Neural crest cell (in vitro differentiated cells): ENCODE results near the gene SGSH. TPM values are rescaled to one million over a fixed set of nuclear protein-coding genes. Genes with fewer than 3 reads are reported as not detected.
A peak's percentile ranks its signal among the peaks of the same experiment; 100 is the strongest.

Source experiments
- DNase-seq: peaks from one replicate; pipeline ENCODE4 v3.0.0; 2021; ENCODE audit warnings: low read depth, mixed read lengths, low spot score
- H3K27ac Mint-ChIP-seq: one replicate; pipeline ENCODE4 v1.8.0; 2021; ENCODE audit warnings: mild to moderate bottlenecking, mixed read lengths; ENCODE audit not compliant: unreplicated experiment
- H3K27me3 Mint-ChIP-seq: 2 replicates; pipeline ENCODE4 v1.8.0; 2021; ENCODE audit warnings: low read depth, mild to moderate bottlenecking, mixed read lengths
- H3K36me3 Mint-ChIP-seq: 2 replicates; pipeline ENCODE4 v1.8.0; 2021; ENCODE audit warnings: low read depth, mild to moderate bottlenecking, mixed read lengths
- H3K4me1 Mint-ChIP-seq: 2 replicates; pipeline ENCODE4 v1.8.0; 2021; ENCODE audit warnings: mixed read lengths
- H3K4me3 Mint-ChIP-seq: one replicate; pipeline ENCODE4 v1.8.0; 2021; ENCODE audit warnings: mild to moderate bottlenecking, mixed read lengths
- H3K9me3 Mint-ChIP-seq: 2 replicates; pipeline ENCODE4 v1.8.0; 2021; ENCODE audit warnings: mixed read lengths
- total RNA-seq: library from RNA; stranded (reverse); gene quantifications from 2 replicates; pipeline ENCODE4 v1.2.1, GENCODE V29; 2021
- TF ChIP-seq, protein P1 (sequence below): fragments of 200-600 bp; sonication (generic); conservative IDR thresholded peaks from 2 replicates; pipeline ENCODE4 v1.5.0; 2021; ENCODE audit warnings: antibody characterized with exemption, mild to moderate bottlenecking

The SGSH gene
- total RNA-seq, 1 donor from 2014 or later: 32.8 TPM

- no peaks in the 10 kb centered on the region for H3K9me3 Mint-ChIP-seq
- H3K4me3 Mint-ChIP-seq: peak overlapping the region; percentile 92
- peaks cover 20% of the 10 kb centered on the region for H3K4me1 Mint-ChIP-seq
- TF ChIP-seq, protein P1, sequence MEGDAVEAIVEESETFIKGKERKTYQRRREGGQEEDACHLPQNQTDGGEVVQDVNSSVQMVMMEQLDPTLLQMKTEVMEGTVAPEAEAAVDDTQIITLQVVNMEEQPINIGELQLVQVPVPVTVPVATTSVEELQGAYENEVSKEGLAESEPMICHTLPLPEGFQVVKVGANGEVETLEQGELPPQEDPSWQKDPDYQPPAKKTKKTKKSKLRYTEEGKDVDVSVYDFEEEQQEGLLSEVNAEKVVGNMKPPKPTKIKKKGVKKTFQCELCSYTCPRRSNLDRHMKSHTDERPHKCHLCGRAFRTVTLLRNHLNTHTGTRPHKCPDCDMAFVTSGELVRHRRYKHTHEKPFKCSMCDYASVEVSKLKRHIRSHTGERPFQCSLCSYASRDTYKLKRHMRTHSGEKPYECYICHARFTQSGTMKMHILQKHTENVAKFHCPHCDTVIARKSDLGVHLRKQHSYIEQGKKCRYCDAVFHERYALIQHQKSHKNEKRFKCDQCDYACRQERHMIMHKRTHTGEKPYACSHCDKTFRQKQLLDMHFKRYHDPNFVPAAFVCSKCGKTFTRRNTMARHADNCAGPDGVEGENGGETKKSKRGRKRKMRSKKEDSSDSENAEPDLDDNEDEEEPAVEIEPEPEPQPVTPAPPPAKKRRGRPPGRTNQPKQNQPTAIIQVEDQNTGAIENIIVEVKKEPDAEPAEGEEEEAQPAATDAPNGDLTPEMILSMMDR: no peak
- no peak for DNase-seq
- no peaks in the 10 kb centered on the region for H3K27me3 Mint-ChIP-seq
- H3K36me3 Mint-ChIP-seq: peaks cover 6% of the 10 kb centered on the region
- H3K27ac Mint-ChIP-seq: peak overlapping the region; percentile 95
Measured at GRCh38 chr17:80219013-80219762, 945 bp downstream of the SGSH start.

DNA sequence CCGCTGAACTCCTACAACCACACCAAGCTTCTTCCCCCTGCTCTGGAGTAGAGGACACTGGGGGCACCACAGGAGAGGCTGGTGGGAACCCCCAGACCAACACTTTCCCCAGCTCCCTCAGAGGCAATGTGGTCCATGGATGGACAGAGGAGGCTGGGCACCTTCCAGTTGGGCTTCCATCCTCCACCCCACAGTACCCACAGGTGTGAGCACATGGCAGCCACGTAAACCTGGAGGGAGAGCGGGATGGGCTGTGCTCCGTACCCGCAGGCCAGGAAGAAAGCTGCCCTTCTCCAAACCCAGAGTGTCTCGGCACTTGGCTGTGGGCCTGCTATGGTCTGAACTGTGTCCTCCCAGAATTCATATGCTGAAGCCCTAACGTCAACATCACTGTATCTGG lies 1.7 kb downstream of the SGSH start:
- no peak for DNase-seq
- Mint-ChIP-seq H3K9me3 (no peaks in the 10 kb centered on the region), H3K4me3 (peak overlapping the region; percentile 92), H3K27me3 (no peaks in the 10 kb centered on the region), H3K27ac (no peak overlapping the region), H3K36me3 (peaks cover 2% of the 10 kb centered on the region), H3K4me1 (peaks cover 16% of the 10 kb centered on the region)
- TF ChIP-seq, protein P1: no peak

GRCh38 chr17:80217703-80218362 lies 2.3 kb downstream of the SGSH start:
- Mint-ChIP-seq H3K9me3 (no peaks in the 10 kb centered on the region), H3K27me3 (no peaks in the 10 kb centered on the region), H3K36me3 (peaks cover 2% of the 10 kb centered on the region), H3K4me1 (peaks cover 19% of the 10 kb centered on the region), H3K4me3 (peak overlapping the region; percentile 62), H3K27ac (no peak overlapping the region)
- DNase-seq: no peak
- TF ChIP-seq, protein P1: no peak

GRCh38 chr17:80216473-80217456 lies 3.4 kb downstream of the SGSH start:
- H3K27ac Mint-ChIP-seq: no peak overlapping the region
- no peaks in the 10 kb centered on the region for H3K27me3 Mint-ChIP-seq
- H3K9me3 Mint-ChIP-seq: no peaks in the 10 kb centered on the region
- DNase-seq: no peak
- peak overlapping the region; percentile 20 for H3K4me3 Mint-ChIP-seq
- TF ChIP-seq, protein P1: no peak
- H3K36me3 Mint-ChIP-seq: peaks cover 2% of the 10 kb centered on the region
- peaks cover 25% of the 10 kb centered on the region for H3K4me1 Mint-ChIP-seq

DNA sequence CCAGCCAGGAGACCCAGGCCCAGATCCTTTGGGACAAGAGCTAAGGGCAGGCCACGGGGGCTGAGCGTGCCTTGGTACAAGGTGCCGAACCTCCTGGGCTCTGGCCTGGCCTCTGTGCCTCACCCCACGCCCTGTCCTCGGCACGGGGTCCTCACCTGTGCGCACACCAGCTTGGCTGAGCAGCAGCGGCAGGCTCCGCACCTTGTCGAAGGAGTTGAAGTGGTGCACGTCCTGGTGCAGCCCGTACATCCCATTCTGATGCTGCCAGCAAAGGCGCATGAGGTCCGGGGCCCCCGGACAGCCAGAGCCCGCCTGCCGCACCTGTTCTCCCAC lies 5.3 kb downstream of the SGSH start:
- TF ChIP-seq, protein P1: no peak
- Mint-ChIP-seq H3K27me3 (no peaks in the 10 kb centered on the region), H3K27ac (no peak overlapping the region), H3K4me1 (peaks cover 18% of the 10 kb centered on the region), H3K36me3 (peaks cover 7% of the 10 kb centered on the region), H3K4me3 (no peak overlapping the region), H3K9me3 (no peaks in the 10 kb centered on the region)
- no peak for DNase-seq
